AG08396 (cell line): ENCODE data around the gene RBM7.

Experiments
- DNase-seq: peaks from one replicate; pipeline ENCODE4 v3.0.0; 2012; ENCODE audit warnings: low spot score, mixed read lengths

Gene RBM7

GRCh38 chr11:114400216-114400914 is at the start of gene RBM7, which contains the start of gene C11orf71:
Gene RBM7, plus strand, starts transcription at chr11:114400666. Its CDS starts 6 bp downstream, at chr11:114400672.
Gene C11orf71, minus strand, starts transcription at chr11:114400511. Its CDS starts 180 bp downstream, at chr11:114400331.
- DNase-seq = peak; percentile 95

- no peak for DNase-seq
Observed at GRCh38 chr11:114353443-114353842, 47.0 kb upstream of the RBM7 start.

GRCh38 chr11:114354076-114354475 is 46.4 kb upstream of the RBM7 start:
- DNase-seq = peak; percentile 37

- DNase-seq = no peak
Observed at GRCh38 chr11:114358716-114359115, 41.8 kb upstream of the RBM7 start.

- no peak for DNase-seq
Observed at GRCh38 chr11:114359342-114359741, 41.1 kb upstream of the RBM7 start.

GRCh38 chr11:114362326-114362725 is 38.1 kb upstream of the RBM7 start:
- DNase-seq = no peak

GRCh38 chr11:114362958-114363357 is 37.5 kb upstream of the RBM7 start:
- no peak for DNase-seq

GRCh38 chr11:114366331-114367243 is 33.9 kb upstream of the RBM7 start:
- DNase-seq = peak; percentile 64

GRCh38 chr11:114367244-114367957 is 33.1 kb upstream of the RBM7 start:
- DNase-seq = no peak

- no peak for DNase-seq
Observed at GRCh38 chr11:114368918-114369680, 31.4 kb upstream of the RBM7 start.

- DNase-seq = no peak
Observed at GRCh38 chr11:114375052-114375451, 25.4 kb upstream of the RBM7 start.

GRCh38 chr11:114377612-114378267 is 22.7 kb upstream of the RBM7 start:
- peak; percentile 47 for DNase-seq

- DNase-seq = no peak
Observed at GRCh38 chr11:114379394-114380069, 20.9 kb upstream of the RBM7 start.

- no peak for DNase-seq
Observed at GRCh38 chr11:114382509-114382908, 18.0 kb upstream of the RBM7 start.

GRCh38 chr11:114384487-114384886 is 16.0 kb upstream of the RBM7 start:
- no peak for DNase-seq

GRCh38 chr11:114386131-114386530 is 14.3 kb upstream of the RBM7 start:
- no peak for DNase-seq

GRCh38 chr11:114386545-114386944 is 13.9 kb upstream of the RBM7 start:
- no peak for DNase-seq

- DNase-seq = no peak
Observed at GRCh38 chr11:114392735-114393667, 7.5 kb upstream of the RBM7 start.

- no peak for DNase-seq
Observed at GRCh38 chr11:114395736-114396135, 4.7 kb upstream of the RBM7 start.
